Esophagus muscularis mucosa (tissue), 4 donors: ENCODE measurements around the gene MDC1. TPM values are rescaled to one million over a fixed set of nuclear protein-coding genes. Genes with fewer than 3 reads are reported as not detected.
"Not testable (repeated sequence)": the region's sequence is repeated elsewhere in the genome, so short reads cannot be mapped to it uniquely, and the experiment has no call there.

Experiments used
- DNase-seq: peaks from one replicate; pipeline ENCODE4 v3.0.0-alpha.2; 2017; ENCODE audit errors: extremely low spot score
- H3K27ac ChIP-seq, 4 donors: fragments of 200-600 bp; sonication (generic); replicated peaks in 1 of 4; 1 replicate in 3 of 4; 2 replicates in 1 of 4; pipeline ENCODE4 v1.5.1; 2016 to 2019; ENCODE audit warnings: mild to moderate bottlenecking in 1 of 4
- H3K27me3 ChIP-seq, 4 donors: fragments of 200-600 bp; sonication (generic); one replicate each; pipeline versions ENCODE4 v1.5.1 to v1.6.0; 2016 to 2019
- H3K36me3 ChIP-seq, 4 donors: fragments of 200-600 bp; sonication (generic); one replicate each; pipeline ENCODE4 v1.5.1; 2016 to 2019
- H3K4me1 ChIP-seq, 4 donors: fragments of 200-600 bp; sonication (generic); one replicate each; pipeline ENCODE4 v1.5.1; 2016 to 2019
- H3K4me3 ChIP-seq, 4 donors: fragments of 200-600 bp; sonication (generic); 1 replicate in 2 of 4; 2 replicates in 2 of 4; pipeline ENCODE4 v1.5.1; 2016 to 2019; ENCODE audit warnings: mild to moderate bottlenecking in 4 of 4, moderate library complexity in 1 of 4
- H3K9me3 ChIP-seq, 4 donors: fragments of 200-600 bp; sonication (generic); 1 replicate in 3 of 4; 2 replicates in 1 of 4; pipeline ENCODE4 v1.5.1; 2016 to 2019
- CTCF ChIP-seq, 3 experiments: fragments of 200-600 bp in 2 of 3; fragments of 450-650 bp in 1 of 3; sonication (generic) in 2 of 3; IDR thresholded peaks; one replicate each; pipeline ENCODE4 v1.5.1; 2017 to 2019; ENCODE audit warnings: antibody characterized with exemption in 3 of 3, mild to moderate bottlenecking in 2 of 3, moderate library complexity in 1 of 3
- EP300 ChIP-seq: sonication (generic); formaldehyde crosslinking; IDR thresholded peaks from one replicate; pipeline ENCODE4 v1.6.1; 2017; ENCODE audit warnings: antibody characterized with exemption
- POLR2A ChIP-seq: fragments of 450-650 bp; IDR thresholded peaks from one replicate; pipeline ENCODE4 v1.6.1; 2017; ENCODE audit warnings: antibody characterized with exemption, moderate library complexity, mild to moderate bottlenecking, low read depth
- POLR2AphosphoS5 ChIP-seq, 2 donors: sonication (generic); formaldehyde crosslinking; IDR thresholded peaks; one replicate each; pipeline ENCODE4 v1.6.1; 2017; ENCODE audit warnings: antibody characterized with exemption in 2 of 2
- WGBS: methylation state at CpG from one replicate; pipeline ENCODE4 v1.1.5; 2018; 5-methylcytosine and 5-hydroxymethylcytosine counted together
- intact Hi-C: fragments of 100-400 bp; cut with DNase I; formaldehyde crosslinking; loops from one replicate; pipeline ENCODE4 v1.15.1; 2023
- total RNA-seq, 4 donors: library from RNA; depleted of rRNA; stranded (reverse); fragments of >200 nt; gene quantifications; one replicate each; pipeline versions ENCODE4 v1.1.0 to v1.2.1, GENCODE V29; 2016

Gene MDC1
- total RNA-seq, 4 donors from 2014 or later = 10.8 to 20.3 (median 13.1) TPM

- intact Hi-C loops = no loop called here
- peak overlapping the region in 2 of 4 donors; percentile 33 to 98 for H3K27ac ChIP-seq
- H3K9me3 ChIP-seq = no peaks in the 10 kb centered on the region
- H3K4me3 ChIP-seq = no peak overlapping the region
- WGBS = 84% methylated on average over 11 of the region's 11 CpGs
- H3K36me3 ChIP-seq = peaks cover 32 to 96% (median 87%) of the 10 kb centered on the region in 4 donors
- peaks cover 40 to 81% (median 60%) of the 10 kb centered on the region in 4 donors for H3K4me1 ChIP-seq
- no peak for DNase-seq
- H3K27me3 ChIP-seq = no peaks in the 10 kb centered on the region
- TF ChIP-seq EP300 = no peak
- no peak for TF ChIP-seq CTCF (IDR thresholded peaks at IDR 0.05)
- TF ChIP-seq POLR2AphosphoS5 (IDR thresholded peaks at IDR 0.05) = no peak
- no peak for TF ChIP-seq POLR2A
These were observed 9.7 kb upstream of the MDC1 start for GRCh38 chr6:30726506-30727413.

GRCh38 chr6:30725713-30726505 is 8.8 kb upstream of the MDC1 start:
- no peak overlapping the region for H3K4me3 ChIP-seq
- H3K27ac ChIP-seq = peak overlapping the region in 3 of 4 donors; percentile 33 to 98 (median 44)
- H3K27me3 ChIP-seq = no peaks in the 10 kb centered on the region
- 64% methylated on average over 3 of the region's 3 CpGs for WGBS
- DNase-seq = no peak
- TF ChIP-seq EP300 (no peak), CTCF (IDR thresholded peaks at IDR 0.05) (no peak), POLR2A (no peak), POLR2AphosphoS5 (IDR thresholded peaks at IDR 0.05) (no peak)
- H3K36me3 ChIP-seq = peaks cover 32 to 89% (median 83%) of the 10 kb centered on the region in 4 donors
- no peaks in the 10 kb centered on the region for H3K9me3 ChIP-seq
- intact Hi-C loops = no loop called here
- peaks cover 39 to 76% (median 58%) of the 10 kb centered on the region in 4 donors for H3K4me1 ChIP-seq

- H3K27ac ChIP-seq = peak overlapping the region in 2 of 4 donors; percentile 44 to 98
- H3K4me3 ChIP-seq = no peak overlapping the region
- H3K27me3 ChIP-seq = no peaks in the 10 kb centered on the region
- peaks cover 32 to 68% (median 50%) of the 10 kb centered on the region in 4 donors for H3K4me1 ChIP-seq
- TF ChIP-seq EP300 (no peak), CTCF (IDR thresholded peaks at IDR 0.05) (no peak), POLR2A (no peak)
- H3K36me3 ChIP-seq = peaks cover 32 to 80% (median 75%) of the 10 kb centered on the region in 4 donors
- 25% methylated on average over 6 of the region's 6 CpGs for WGBS
- intact Hi-C loops = no loop called here
- DNase-seq = no peak
- H3K9me3 ChIP-seq = no peaks in the 10 kb centered on the region
These were observed 8.0 kb upstream of the MDC1 start for GRCh38 chr6:30724906-30725667.

GRCh38 chr6:30723843-30724741 is 7.0 kb upstream of the MDC1 start:
- H3K27me3 ChIP-seq, intact Hi-C loops, DNase-seq, H3K4me3 ChIP-seq, H3K9me3 ChIP-seq: not testable (repeated sequence)
- H3K27ac ChIP-seq = peak overlapping the region in 2 of 4 donors; percentile 96 to 98
- peaks cover 23 to 70% (median 65%) of the 10 kb centered on the region in 4 donors for H3K36me3 ChIP-seq
- WGBS = 56% methylated on average over 19 of the region's 29 CpGs
- H3K4me1 ChIP-seq = peaks cover 36 to 76% (median 57%) of the 10 kb centered on the region in 4 donors

- H3K27me3 ChIP-seq, H3K9me3 ChIP-seq, DNase-seq, intact Hi-C loops, H3K4me3 ChIP-seq: not testable (repeated sequence)
- H3K27ac ChIP-seq = peak overlapping the region in 2 of 4 donors; percentile 96 to 98
- WGBS = 59% methylated on average over 10 of the region's 16 CpGs
- peaks cover 15 to 62% (median 57%) of the 10 kb centered on the region in 4 donors for H3K36me3 ChIP-seq
- H3K4me1 ChIP-seq = peaks cover 41 to 81% (median 62%) of the 10 kb centered on the region in 4 donors
These were observed 6.2 kb upstream of the MDC1 start for GRCh38 chr6:30723159-30723842.
